Stomach (tissue), 9 donors: Measurements from ENCODE around the gene PC. TPM values are rescaled to one million over a fixed set of nuclear protein-coding genes. Genes with fewer than 3 reads are reported as not detected.
A peak's percentile ranks its signal among the peaks of the same experiment; 100 is the strongest.

Experiments
- DNase-seq, 2 donors: peaks; one replicate each; pipeline versions ENCODE4 v3.0.0 to v3.0.0-alpha.2; 2013 to 2019
- H3K27ac ChIP-seq, 5 donors: fragments of 200-600 bp in 4 of 5; sonication (generic) in 4 of 5; one replicate each; pipeline ENCODE4 v1.5.1; 2013 to 2019; ENCODE audit warnings: mild to moderate bottlenecking in 1 of 5, moderate library complexity in 1 of 5
- H3K27me3 ChIP-seq, 3 donors: fragments of 200-600 bp; sonication (generic); one replicate each; pipeline ENCODE4 v1.5.1; 2017 to 2019; ENCODE audit warnings: mixed run types in 1 of 3
- H3K36me3 ChIP-seq, 4 donors: fragments of 200-600 bp; sonication (generic); 1 replicate in 3 of 4; 2 replicates in 1 of 4; pipeline ENCODE4 v1.5.1; 2016 to 2019
- H3K4me1 ChIP-seq, 4 donors: fragments of 200-600 bp; sonication (generic); one replicate each; pipeline ENCODE4 v1.5.1; 2016 to 2019
- H3K4me3 ChIP-seq, 4 donors: fragments of 200-600 bp; sonication (generic) in 3 of 4; one replicate each; pipeline ENCODE4 v1.5.1; 2016 to 2019; ENCODE audit warnings: mild to moderate bottlenecking in 1 of 4
- H3K9me3 ChIP-seq, 4 donors: fragments of 200-600 bp; sonication (generic); one replicate each; pipeline ENCODE4 v1.5.1; 2016 to 2019
- CTCF ChIP-seq, 7 experiments: fragments of 450-650 bp in 4 of 7; fragments of 200-600 bp in 3 of 7; sonication (generic) in 3 of 7; IDR thresholded peaks; one replicate each; pipeline ENCODE4 v1.5.1; 2016 to 2019; ENCODE audit warnings: antibody characterized with exemption in 7 of 7, control low read depth in 2 of 7, mild to moderate bottlenecking in 1 of 7
- EP300 ChIP-seq: sonication (generic); formaldehyde crosslinking; IDR thresholded peaks from one replicate; pipeline ENCODE4 v1.6.1; 2017; ENCODE audit warnings: antibody characterized with exemption
- POLR2A ChIP-seq, 4 donors: fragments of 450-650 bp; IDR thresholded peaks; one replicate each; pipeline ENCODE4 v1.6.1; 2016; ENCODE audit warnings: antibody characterized with exemption in 4 of 4, control low read depth in 2 of 4, mild to moderate bottlenecking in 1 of 4, moderate library complexity in 1 of 4
- POLR2AphosphoS5 ChIP-seq, 3 donors: sonication (generic); formaldehyde crosslinking; IDR thresholded peaks; one replicate each; pipeline ENCODE4 v1.6.1; 2016; ENCODE audit warnings: antibody characterized with exemption in 3 of 3
- WGBS, 5 donors: extraction: QIAGEN DNeasy Blood & Tissue Kit in 3 of 5; methylation state at CpG; one replicate each; pipeline versions ENCODE4 v1.1.5 to v1.1.7; 2013 to 2018; 5-methylcytosine and 5-hydroxymethylcytosine counted together
- intact Hi-C: fragments of 100-400 bp; cut with DNase I; formaldehyde crosslinking; loops from one replicate; pipeline ENCODE4 v1.15.1; 2023; ENCODE audit warnings: low total_unique reads
- polyA plus RNA-seq, 3 donors: library from polyadenylated mRNA; stranded (reverse); fragments of 200-250 nt; gene quantifications; one replicate each; pipeline ENCODE4 v1.2.3, GENCODE V29; 2013
- total RNA-seq, 5 donors: library from RNA; depleted of rRNA; stranded (reverse); fragments of >200 nt; gene quantifications; one replicate each; pipeline versions ENCODE4 v1.1.0 to v1.2.3, GENCODE V29; 2014 to 2016
- donor health status: healthy with polysubstance abuse.
- donor health status: Bipolar disorder and iron deficiency.
- donor health status: healthy.

Gene PC
- total and polyA plus RNA-seq, 8 donors: 0.58 to 86.0 (median 22.3) TPM

- H3K4me1 ChIP-seq: peaks cover 17 to 37% (median 24%) of the 10 kb centered on the region in 4 donors
- peak overlapping the region in 1 of 4 donors; percentile 70 for H3K4me3 ChIP-seq
- TF ChIP-seq EP300 (no peak), POLR2AphosphoS5 (IDR thresholded peaks at IDR 0.05) (no peak), CTCF (IDR thresholded peaks at IDR 0.05) (no peak), POLR2A (IDR thresholded peaks at IDR 0.05) (no peak)
- peak overlapping the region in 4 of 5 donors; percentile 77 to 91 (median 90) for H3K27ac ChIP-seq
- intact Hi-C loops: no loop called here
- no peaks in the 10 kb centered on the region for H3K27me3 ChIP-seq
- H3K9me3 ChIP-seq: no peaks in the 10 kb centered on the region
- H3K36me3 ChIP-seq: no peaks in the 10 kb centered on the region
- peak; percentile 27 to 37 for DNase-seq
- 45 to 70% (median 58%) methylated on average over 7 of the region's 7 CpGs for WGBS, 5 donors
These were observed 1.4 kb downstream of the PC start for GRCh38 chr11:66956689-66957290.

GRCh38 chr11:66953081-66953833 lies 4.9 kb downstream of the PC start:
- Histone ChIP-seq H3K27ac (peak overlapping the region in 2 of 5 donors; percentile 35 to 66), H3K36me3 (peaks cover 0 to 5% (median 0%) of the 10 kb centered on the region in 4 donors), H3K4me3 (no peak overlapping the region), H3K9me3 (no peaks in the 10 kb centered on the region), H3K4me1 (peaks cover 11 to 26% (median 22%) of the 10 kb centered on the region in 4 donors), H3K27me3 (no peaks in the 10 kb centered on the region)
- intact Hi-C loops: no loop called here
- DNase-seq: no peak
- 78 to 84% (median 82%) methylated on average over 13 of the region's 13 CpGs for WGBS, 5 donors
- TF ChIP-seq POLR2A (IDR thresholded peaks at IDR 0.05) (no peak), CTCF (IDR thresholded peaks at IDR 0.05) (no peak), POLR2AphosphoS5 (IDR thresholded peaks at IDR 0.05) (no peak), EP300 (no peak)

- no peaks in the 10 kb centered on the region for H3K27me3 ChIP-seq
- DNase-seq: peak; percentile 62 to 64
- H3K4me3 ChIP-seq: no peak overlapping the region
- intact Hi-C loops: no loop called here
- TF ChIP-seq POLR2A (IDR thresholded peaks at IDR 0.05) (no peak), EP300 (no peak), CTCF (IDR thresholded peaks at IDR 0.05) (no peak), POLR2AphosphoS5 (IDR thresholded peaks at IDR 0.05) (no peak)
- peaks cover 0 to 5% (median 0%) of the 10 kb centered on the region in 4 donors for H3K36me3 ChIP-seq
- peak overlapping the region in 4 of 5 donors; percentile 56 to 66 (median 60) for H3K27ac ChIP-seq
- 40 to 55% (median 46%) methylated on average over 7 of the region's 7 CpGs for WGBS, 5 donors
- H3K4me1 ChIP-seq: peaks cover 2 to 17% (median 11%) of the 10 kb centered on the region in 4 donors
- no peaks in the 10 kb centered on the region for H3K9me3 ChIP-seq
These were observed 6.3 kb downstream of the PC start for GRCh38 chr11:66951927-66952337.

GRCh38 chr11:66951135-66951534 lies 7.0 kb downstream of the PC start:
- no peak for TF ChIP-seq POLR2AphosphoS5 (IDR thresholded peaks at IDR 0.05)
- TF ChIP-seq POLR2A (IDR thresholded peaks at IDR 0.05): no peak
- TF ChIP-seq CTCF (IDR thresholded peaks at IDR 0.05): no peak
- TF ChIP-seq EP300: no peak
- Histone ChIP-seq H3K9me3 (no peaks in the 10 kb centered on the region), H3K36me3 (peaks cover 0 to 5% (median 0%) of the 10 kb centered on the region in 4 donors), H3K27ac (peak overlapping the region in 3 of 5 donors; percentile 42 to 66 (median 46)), H3K27me3 (no peaks in the 10 kb centered on the region), H3K4me3 (no peak overlapping the region), H3K4me1 (peaks cover 0 to 9% (median 8%) of the 10 kb centered on the region in 4 donors)
- no peak for DNase-seq
- 90 to 96% (median 94%) methylated on average over 10 of the region's 10 CpGs for WGBS, 5 donors
- intact Hi-C loops: no loop called here
